ENCODE measurements around the gene CPLX3. TPM values are rescaled to one million over a fixed set of nuclear protein-coding genes. Genes with fewer than 3 reads are reported as not detected.
A peak's percentile ranks its signal among the peaks of the same experiment; 100 is the strongest.
"Not testable (repeated sequence)": the region's sequence is repeated elsewhere in the genome, so short reads cannot be mapped to it uniquely, and the experiment has no call there.

CPLX3 gene
- total RNA-seq, 4 donors from 2014 or later: not detected

DNA sequence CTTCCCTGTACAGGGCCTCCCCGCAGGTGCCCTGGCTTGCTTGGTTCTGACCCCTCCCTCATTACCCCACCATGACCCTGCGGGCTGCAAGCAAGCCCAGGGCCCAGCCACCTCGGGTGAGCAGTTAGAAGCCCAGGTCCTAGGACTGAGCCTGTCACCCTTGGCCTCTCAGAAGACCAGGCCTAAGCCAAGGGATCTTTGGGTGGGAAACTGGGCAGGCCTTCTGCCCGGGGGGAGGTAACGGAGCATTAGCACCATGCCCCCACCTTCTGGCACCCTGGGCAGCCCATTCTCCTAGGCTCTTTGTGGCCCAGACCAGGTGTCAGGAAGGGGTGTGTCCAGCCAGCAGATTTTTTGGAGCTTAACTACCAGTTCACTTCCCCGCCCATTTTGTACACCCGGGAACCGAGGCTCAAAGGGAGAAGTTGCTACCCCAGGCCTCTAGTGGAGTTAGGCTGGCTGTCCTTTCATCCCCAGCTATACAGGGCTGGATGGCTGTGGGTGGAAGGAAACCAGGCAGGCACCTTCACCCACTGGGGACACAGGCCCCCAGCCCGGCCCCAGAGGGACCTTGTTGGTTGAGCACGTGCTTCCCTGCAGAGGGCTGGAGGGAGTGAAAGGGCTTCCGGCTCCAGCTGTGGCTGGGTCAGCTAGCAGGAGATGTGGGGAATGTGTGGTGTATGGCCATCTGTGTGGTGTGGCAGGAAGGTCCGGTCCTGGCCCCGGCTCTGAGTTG is 43.2 kb upstream of the CPLX3 start:
- TF ChIP-seq POLR2A (IDR thresholded peaks at IDR 0.05) (no peak), POLR2AphosphoS5 (IDR thresholded peaks at IDR 0.05) (no peak), EP300 (IDR thresholded peaks at IDR 0.05) (no peak), CTCF (IDR thresholded peaks at IDR 0.05) (no peak)
- 0% methylated on average over 2 of the region's 13 CpGs; no CpG with 5 or more reads in 1 of the 2 donors for WGBS, 2 donors (ENCODE audit: low coverage in 1 of 2)
- H3K36me3 ChIP-seq: no peaks in the 10 kb centered on the region
- H3K9me3 ChIP-seq: no peaks in the 10 kb centered on the region
- H3K4me3 ChIP-seq: peak overlapping the region; percentile 75 to 90
- peak overlapping the region in 3 of 4 donors; percentile 87 to 95 (median 89) for H3K27ac ChIP-seq
- no peak for ATAC-seq
- peaks cover 0 to 76% (median 52%) of the 10 kb centered on the region in 3 donors for H3K4me1 ChIP-seq
- no peaks in the 10 kb centered on the region for H3K27me3 ChIP-seq

GRCh38 chr15:74783808-74784175 is 42.6 kb upstream of the CPLX3 start:
- TF ChIP-seq POLR2AphosphoS5 (IDR thresholded peaks at IDR 0.05) (no peak), POLR2A (IDR thresholded peaks at IDR 0.05) (no peak), EP300 (IDR thresholded peaks at IDR 0.05) (no peak), CTCF (IDR thresholded peaks at IDR 0.05) (no peak)
- peak overlapping the region in 3 of 4 donors; percentile 87 to 95 (median 89) for H3K27ac ChIP-seq

GRCh38 chr15:74784426-74785193 is 41.8 kb upstream of the CPLX3 start:
- ATAC-seq: no peak
- Histone ChIP-seq H3K9me3 (no peaks in the 10 kb centered on the region), H3K36me3 (no peaks in the 10 kb centered on the region), H3K27ac (peak overlapping the region in 2 of 4 donors; percentile 87 to 89), H3K4me3 (peak overlapping the region in 1 of 2 donors; percentile 75), H3K27me3 (no peaks in the 10 kb centered on the region), H3K4me1 (peaks cover 0 to 89% (median 62%) of the 10 kb centered on the region in 3 donors)
- TF ChIP-seq EP300 (IDR thresholded peaks at IDR 0.05) (no peak), POLR2A (IDR thresholded peaks at IDR 0.05) (no peak), CTCF (IDR thresholded peaks at IDR 0.05) (no peak), POLR2AphosphoS5 (IDR thresholded peaks at IDR 0.05) (no peak)
- WGBS, 2 donors (ENCODE audit: low coverage in 1 of 2): 37 to 80% methylated on average over 3 to 4 of the region's 8 CpGs

More at GRCh38 chr15:74783808-74784175, 42.6 kb upstream of the CPLX3 start:
- Histone ChIP-seq H3K9me3 (no peaks in the 10 kb centered on the region), H3K4me1 (peaks cover 0 to 81% (median 54%) of the 10 kb centered on the region in 3 donors), H3K36me3 (no peaks in the 10 kb centered on the region), H3K27me3 (no peaks in the 10 kb centered on the region), H3K4me3 (peak overlapping the region in 1 of 2 donors; percentile 75)
- ATAC-seq: no peak
- WGBS, 2 donors (ENCODE audit: low coverage in 1 of 2): 33% methylated on average over 1 of the region's 3 CpGs; no CpG with 5 or more reads in 1 of the 2 donors

- peaks cover 0 to 94% (median 70%) of the 10 kb centered on the region in 3 donors for H3K4me1 ChIP-seq
- no peaks in the 10 kb centered on the region for H3K36me3 ChIP-seq
- H3K9me3 ChIP-seq: no peaks in the 10 kb centered on the region
- no peaks in the 10 kb centered on the region for H3K27me3 ChIP-seq
- H3K4me3 ChIP-seq: no peak overlapping the region
- H3K27ac ChIP-seq: peak overlapping the region in 3 of 4 donors; percentile 22 to 89 (median 87)
- 69 to 78% methylated on average over 8 to 9 of the region's 13 CpGs for WGBS, 2 donors (ENCODE audit: low coverage in 1 of 2)
- ATAC-seq: no peak
- TF ChIP-seq EP300 (IDR thresholded peaks at IDR 0.05) (no peak), POLR2AphosphoS5 (IDR thresholded peaks at IDR 0.05) (no peak), CTCF (IDR thresholded peaks at IDR 0.05) (no peak)
Observed at GRCh38 chr15:74785194-74786032, 41.0 kb upstream of the CPLX3 start.

- H3K9me3 ChIP-seq, ATAC-seq, H3K36me3 ChIP-seq, H3K4me3 ChIP-seq, H3K27me3 ChIP-seq: not testable (repeated sequence)
- Histone ChIP-seq H3K4me1 (peaks cover 0 to 94% (median 75%) of the 10 kb centered on the region in 3 donors), H3K27ac (peak overlapping the region in 3 of 4 donors; percentile 56 to 87 (median 68))
- 100% methylated on average over 1 of the region's 12 CpGs; no CpG with 5 or more reads in 1 of the 2 donors for WGBS, 2 donors (ENCODE audit: low coverage in 1 of 2)
Observed at GRCh38 chr15:74786081-74786480, 40.3 kb upstream of the CPLX3 start.

Measured in gastroesophageal sphincter (tissue), 4 donors.